Measurements from ENCODE around the gene NTN4.

GRCh38 chr12:95762123-95762785 lies 28.3 kb downstream of the NTN4 start:
- TF ChIP-seq POLR2A (IDR thresholded peaks at IDR 0.05; ENCODE audit: low read length) (no peak), GATA1 (IDR thresholded peaks at IDR 0.05; ENCODE audit: low read depth, low read length) (no peak)

Measured in erythroblast (primary cell).